BE2C (cell line): ENCODE data around the gene RNLS.
"Not testable (repeated sequence)": the region's sequence is repeated elsewhere in the genome, so short reads cannot be mapped to it uniquely, and the experiment has no call there.

ENCODE experiments used
- DNase-seq: peaks from one replicate; pipeline ENCODE4 v3.0.0-alpha.2; 2020
- H3K27me3 ChIP-seq: fragments of 250-450 bp; sonication (Bioruptor Pico); 2 replicates; pipeline ENCODE4 v1.5.1; 2020; ENCODE audit warnings: mild to moderate bottlenecking
- H3K36me3 ChIP-seq: fragments of 250-450 bp; sonication (Bioruptor Pico); 2 replicates; pipeline ENCODE4 v1.5.1; 2020; ENCODE audit warnings: mild to moderate bottlenecking
- H3K4me1 ChIP-seq: fragments of 250-450 bp; sonication (Bioruptor Pico); 2 replicates; pipeline ENCODE4 v1.5.1; 2020
- H3K4me3 ChIP-seq: 2 replicates; pipeline ENCODE4 v1.5.1; 2011; ENCODE audit warnings: low read depth, low read length
- H3K9me3 ChIP-seq: fragments of 250-450 bp; sonication (Bioruptor Pico); 2 replicates; pipeline ENCODE4 v1.5.1; 2020
- TF ChIP-seq, protein P1 (sequence below): IDR thresholded peaks from 2 replicates; pipeline ENCODE4 v1.5.1; 2012; ENCODE audit warnings: mild to moderate bottlenecking, low read depth, low read length

Gene RNLS

GRCh38 chr10:88313878-88314277, 269.2 kb downstream of the RNLS start:
- no peaks in the 10 kb centered on the region for H3K4me1 ChIP-seq
- H3K9me3 ChIP-seq, result no peaks in the 10 kb centered on the region; the same call in 1 of the 2 replicates
- H3K27me3 ChIP-seq, result no peaks in the 10 kb centered on the region
- TF ChIP-seq, protein P1, sequence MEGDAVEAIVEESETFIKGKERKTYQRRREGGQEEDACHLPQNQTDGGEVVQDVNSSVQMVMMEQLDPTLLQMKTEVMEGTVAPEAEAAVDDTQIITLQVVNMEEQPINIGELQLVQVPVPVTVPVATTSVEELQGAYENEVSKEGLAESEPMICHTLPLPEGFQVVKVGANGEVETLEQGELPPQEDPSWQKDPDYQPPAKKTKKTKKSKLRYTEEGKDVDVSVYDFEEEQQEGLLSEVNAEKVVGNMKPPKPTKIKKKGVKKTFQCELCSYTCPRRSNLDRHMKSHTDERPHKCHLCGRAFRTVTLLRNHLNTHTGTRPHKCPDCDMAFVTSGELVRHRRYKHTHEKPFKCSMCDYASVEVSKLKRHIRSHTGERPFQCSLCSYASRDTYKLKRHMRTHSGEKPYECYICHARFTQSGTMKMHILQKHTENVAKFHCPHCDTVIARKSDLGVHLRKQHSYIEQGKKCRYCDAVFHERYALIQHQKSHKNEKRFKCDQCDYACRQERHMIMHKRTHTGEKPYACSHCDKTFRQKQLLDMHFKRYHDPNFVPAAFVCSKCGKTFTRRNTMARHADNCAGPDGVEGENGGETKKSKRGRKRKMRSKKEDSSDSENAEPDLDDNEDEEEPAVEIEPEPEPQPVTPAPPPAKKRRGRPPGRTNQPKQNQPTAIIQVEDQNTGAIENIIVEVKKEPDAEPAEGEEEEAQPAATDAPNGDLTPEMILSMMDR, result no peak
- H3K4me3 ChIP-seq, result no peak overlapping the region
- no peak for DNase-seq
- H3K36me3 ChIP-seq, result no peaks in the 10 kb centered on the region; the same call in 1 of the 2 replicates

GRCh38 chr10:88312855-88313254, 270.3 kb downstream of the RNLS start:
- Histone ChIP-seq H3K27me3 (no peaks in the 10 kb centered on the region), H3K36me3 (no peaks in the 10 kb centered on the region; the same call in 1 of the 2 replicates), H3K9me3 (no peaks in the 10 kb centered on the region), H3K4me3 (no peak overlapping the region), H3K4me1 (no peaks in the 10 kb centered on the region)
- DNase-seq, result no peak
- TF ChIP-seq, protein P1, result no peak

GRCh38 chr10:88311264-88311663, 271.9 kb downstream of the RNLS start:
- DNase-seq, result no peak
- Histone ChIP-seq H3K4me1 (no peaks in the 10 kb centered on the region), H3K4me3 (no peak overlapping the region), H3K36me3 (no peaks in the 10 kb centered on the region; the same call in 1 of the 2 replicates), H3K9me3 (no peaks in the 10 kb centered on the region), H3K27me3 (no peaks in the 10 kb centered on the region)
- TF ChIP-seq, protein P1, result no peak

- no peaks in the 10 kb centered on the region for H3K27me3 ChIP-seq
- H3K9me3 ChIP-seq, result no peaks in the 10 kb centered on the region
- TF ChIP-seq, protein P1, result no peak
- no peak overlapping the region for H3K4me3 ChIP-seq
- H3K4me1 ChIP-seq, result no peaks in the 10 kb centered on the region
- DNase-seq, result no peak
- no peaks in the 10 kb centered on the region; the same call in 1 of the 2 replicates for H3K36me3 ChIP-seq
Measured at GRCh38 chr10:88309365-88309764, 273.8 kb downstream of the RNLS start.

DNA sequence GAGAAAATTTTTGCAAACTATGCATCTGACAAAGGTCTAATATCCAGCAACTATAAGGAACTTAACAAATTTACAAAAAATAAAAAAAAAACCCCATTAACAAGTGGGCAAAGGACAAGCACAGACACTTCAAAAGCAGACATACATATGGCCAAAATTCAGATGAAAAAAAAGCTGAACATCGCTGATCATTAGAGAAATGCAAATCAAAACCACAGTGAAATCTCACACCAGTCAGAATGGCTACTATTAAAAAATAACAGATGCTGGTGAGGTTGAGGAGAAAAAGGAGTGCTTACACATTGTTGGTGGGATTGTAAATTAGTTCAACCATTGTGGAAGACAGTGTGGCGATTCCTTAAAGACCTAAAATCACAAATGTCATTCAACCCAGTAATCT, 274.8 kb downstream of the RNLS start:
- not testable (repeated sequence) for H3K36me3 ChIP-seq, H3K4me1 ChIP-seq, H3K27me3 ChIP-seq, H3K9me3 ChIP-seq, H3K4me3 ChIP-seq, DNase-seq

DNA sequence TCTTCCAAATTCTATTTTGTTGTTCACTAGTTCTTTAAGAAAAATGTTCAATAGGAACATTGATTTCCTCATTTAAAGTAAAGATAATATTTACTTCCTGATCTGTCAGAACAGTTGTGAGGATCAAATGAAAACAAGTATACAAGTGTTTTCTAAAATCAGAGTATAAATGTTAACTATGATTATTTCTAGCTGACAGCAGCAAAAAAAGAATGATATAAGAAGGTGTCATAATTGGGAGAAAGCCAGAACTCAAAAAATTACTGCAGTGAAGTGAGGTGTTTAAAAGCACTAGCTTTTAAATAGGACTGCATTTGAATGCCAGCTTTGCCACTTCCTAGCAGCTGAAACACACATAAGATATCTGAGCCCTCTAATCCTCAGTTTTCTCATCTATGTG, 283.3 kb downstream of the RNLS start:
- H3K27me3 ChIP-seq, result no peaks in the 10 kb centered on the region
- DNase-seq, result no peak
- no peaks in the 10 kb centered on the region for H3K4me1 ChIP-seq
- TF ChIP-seq, protein P1, result no peak
- no peaks in the 10 kb centered on the region for H3K36me3 ChIP-seq
- H3K9me3 ChIP-seq, result no peaks in the 10 kb centered on the region
- no peak overlapping the region for H3K4me3 ChIP-seq

DNA sequence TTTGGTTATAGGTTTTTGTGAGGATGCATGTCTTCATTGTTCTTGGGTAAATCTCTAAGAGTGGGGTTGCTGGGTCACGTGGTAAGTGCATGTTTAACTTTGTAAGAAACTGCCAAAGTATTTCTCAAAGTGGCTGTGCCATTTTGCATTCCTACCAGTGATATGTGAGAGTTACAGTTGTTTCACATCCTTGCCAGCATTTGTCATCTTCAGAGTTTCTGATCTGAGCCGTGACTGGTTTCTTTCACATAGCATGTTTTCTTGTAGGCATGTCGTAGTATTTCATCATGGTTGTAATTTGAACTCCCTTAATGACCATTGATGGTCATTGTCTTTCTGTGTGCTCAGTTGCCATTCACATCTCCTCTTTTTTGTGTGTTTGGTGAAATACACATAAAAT, 286.0 kb downstream of the RNLS start:
- DNase-seq, result no peak
- H3K36me3 ChIP-seq, result no peaks in the 10 kb centered on the region
- no peaks in the 10 kb centered on the region for H3K27me3 ChIP-seq
- no peak overlapping the region for H3K4me3 ChIP-seq
- no peaks in the 10 kb centered on the region for H3K9me3 ChIP-seq
- no peaks in the 10 kb centered on the region for H3K4me1 ChIP-seq
- TF ChIP-seq, protein P1, result no peak
